Hematopoietic multipotent progenitor cell treated with erythropoietin and hydrocortisone succinate and interleukin-3 and kit ligand, for 17 days (in vitro differentiated cells): Measurements from ENCODE around the gene JAG1.

ENCODE experiments used
- DNase-seq: peaks from one replicate; pipeline ENCODE4 v3.0.0-alpha.2; 2015; ENCODE audit warnings: low spot score

Gene JAG1

DNA sequence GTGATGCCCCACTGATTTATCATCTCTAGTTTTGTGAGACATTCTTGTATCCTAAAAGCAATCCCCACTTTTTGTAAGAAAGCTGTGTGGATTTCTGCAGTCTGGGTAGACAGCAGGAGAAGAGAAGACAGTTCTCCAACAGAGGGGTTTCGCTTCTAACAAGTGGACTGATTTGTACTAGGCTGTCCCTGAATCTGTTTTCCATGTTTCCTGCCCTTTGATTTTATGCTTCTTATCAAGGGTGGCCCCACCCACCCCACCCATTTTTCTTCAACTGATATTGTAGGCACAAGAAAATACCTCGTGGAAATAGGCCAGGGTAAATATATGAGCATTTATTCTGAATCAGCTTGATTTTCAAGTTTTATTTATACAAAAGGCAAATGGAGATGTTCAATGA, 25.7 kb upstream of the JAG1 start:
- no peak for DNase-seq

DNA sequence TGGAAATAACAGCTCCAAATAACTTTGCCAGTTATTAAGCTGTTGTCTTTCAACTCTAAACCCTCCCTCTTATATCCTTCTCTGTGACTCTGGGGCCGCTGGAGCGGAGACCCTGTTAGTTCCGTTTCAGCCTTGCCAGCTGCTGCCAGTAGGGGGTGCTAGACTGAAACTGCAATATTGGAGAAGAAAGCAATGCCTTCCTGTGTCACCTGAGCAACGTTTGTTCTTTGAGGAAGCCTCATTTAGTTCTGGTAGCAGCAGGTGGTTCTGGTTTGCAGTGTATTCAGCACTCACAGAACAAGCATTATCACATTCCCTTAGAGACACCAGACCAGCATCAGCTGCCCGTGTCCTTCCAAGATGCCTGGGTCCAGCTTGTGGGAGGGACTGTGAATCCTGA, 22.9 kb upstream of the JAG1 start:
- peak; percentile 13 for DNase-seq

- DNase-seq: no peak
These were observed 15.6 kb upstream of the JAG1 start for GRCh38 chr20:10689385-10689784.

- no peak for DNase-seq
These were observed 14.1 kb upstream of the JAG1 start for GRCh38 chr20:10687895-10688294.

GRCh38 chr20:10686356-10687133, 12.7 kb upstream of the JAG1 start:
- DNase-seq: no peak

DNA sequence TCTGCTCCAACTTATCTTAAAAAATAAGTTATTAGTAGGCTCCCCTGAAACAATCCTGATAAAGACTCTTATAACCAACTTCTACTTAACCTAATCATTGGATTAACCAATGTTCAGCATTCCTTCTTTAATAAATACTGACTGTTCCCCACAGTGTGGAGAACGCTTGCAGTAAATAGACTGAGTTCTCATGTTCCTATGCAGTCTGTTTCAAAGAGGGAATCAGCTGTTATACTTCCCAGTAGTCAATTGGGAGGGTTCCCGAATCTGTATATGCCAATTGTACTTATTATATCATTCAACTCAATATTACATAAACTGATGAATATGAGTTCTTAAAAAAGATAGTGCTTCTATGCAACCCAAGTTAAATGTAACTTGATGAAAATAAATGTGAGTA, 9.7 kb upstream of the JAG1 start:
- no peak for DNase-seq

GRCh38 chr20:10682939-10683338, 9.1 kb upstream of the JAG1 start:
- no peak for DNase-seq

DNA sequence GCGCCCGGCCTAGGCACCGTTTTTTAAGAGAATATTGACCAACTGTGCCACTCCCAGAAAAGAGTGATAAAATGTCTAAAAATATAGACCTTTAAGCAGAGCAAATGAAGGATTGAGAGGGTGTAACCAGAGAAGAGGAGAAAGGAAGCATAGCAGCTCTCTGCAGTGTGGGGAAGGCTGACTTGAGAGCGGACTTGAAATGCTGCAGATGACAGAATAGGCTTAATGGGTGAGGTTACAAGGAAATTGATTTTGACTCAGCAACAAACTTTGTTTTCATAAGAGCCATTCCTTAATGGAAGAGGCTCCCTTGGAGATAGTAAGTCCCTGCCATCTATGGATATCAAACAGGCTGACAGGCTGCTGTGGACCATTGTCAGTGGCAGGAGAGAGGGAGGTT, 7.7 kb upstream of the JAG1 start:
- no peak for DNase-seq

GRCh38 chr20:10680571-10680970, 6.8 kb upstream of the JAG1 start:
- no peak for DNase-seq

DNA sequence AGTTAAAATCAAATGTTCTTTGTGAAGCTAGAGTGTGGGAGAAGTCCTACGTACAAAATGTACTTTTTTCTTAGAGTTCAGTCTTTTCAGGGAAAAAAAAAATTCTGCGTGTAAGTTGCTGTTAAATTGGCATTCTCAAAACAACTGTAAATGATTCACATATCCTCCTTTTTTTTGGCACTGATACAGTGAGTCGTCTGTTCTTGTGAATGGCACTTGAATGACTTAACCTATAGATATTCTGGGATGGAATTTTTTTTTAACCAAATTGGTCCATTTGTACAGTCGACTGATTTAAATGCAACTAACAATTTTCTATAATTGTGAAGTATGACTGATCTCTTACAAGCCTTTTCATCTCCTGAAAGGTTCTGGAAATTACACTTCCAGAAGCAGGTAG, 5.5 kb upstream of the JAG1 start:
- DNase-seq: no peak

DNA sequence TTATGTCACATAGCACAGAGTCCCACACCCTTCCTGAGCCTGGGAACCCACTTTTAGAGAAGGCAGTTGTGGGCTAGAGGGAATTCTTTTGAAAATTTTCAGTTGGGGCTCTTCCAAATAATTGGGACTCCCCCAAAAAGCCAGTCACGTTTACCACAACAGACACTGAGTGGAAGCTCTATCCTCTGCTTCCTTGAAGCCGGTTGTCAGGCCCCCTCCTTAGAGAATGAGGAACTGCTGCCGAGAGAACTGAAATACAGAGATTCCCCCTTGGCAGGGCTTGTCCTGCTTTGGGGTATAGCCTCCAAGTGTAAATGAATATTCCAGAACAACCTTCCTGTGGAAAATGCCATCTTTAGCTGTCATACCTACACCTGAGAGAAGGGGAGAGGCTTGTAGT, 2.7 kb upstream of the JAG1 start:
- DNase-seq: no peak

GRCh38 chr20:10675450-10675848, 1.6 kb upstream of the JAG1 start:
- DNase-seq: no peak

DNA sequence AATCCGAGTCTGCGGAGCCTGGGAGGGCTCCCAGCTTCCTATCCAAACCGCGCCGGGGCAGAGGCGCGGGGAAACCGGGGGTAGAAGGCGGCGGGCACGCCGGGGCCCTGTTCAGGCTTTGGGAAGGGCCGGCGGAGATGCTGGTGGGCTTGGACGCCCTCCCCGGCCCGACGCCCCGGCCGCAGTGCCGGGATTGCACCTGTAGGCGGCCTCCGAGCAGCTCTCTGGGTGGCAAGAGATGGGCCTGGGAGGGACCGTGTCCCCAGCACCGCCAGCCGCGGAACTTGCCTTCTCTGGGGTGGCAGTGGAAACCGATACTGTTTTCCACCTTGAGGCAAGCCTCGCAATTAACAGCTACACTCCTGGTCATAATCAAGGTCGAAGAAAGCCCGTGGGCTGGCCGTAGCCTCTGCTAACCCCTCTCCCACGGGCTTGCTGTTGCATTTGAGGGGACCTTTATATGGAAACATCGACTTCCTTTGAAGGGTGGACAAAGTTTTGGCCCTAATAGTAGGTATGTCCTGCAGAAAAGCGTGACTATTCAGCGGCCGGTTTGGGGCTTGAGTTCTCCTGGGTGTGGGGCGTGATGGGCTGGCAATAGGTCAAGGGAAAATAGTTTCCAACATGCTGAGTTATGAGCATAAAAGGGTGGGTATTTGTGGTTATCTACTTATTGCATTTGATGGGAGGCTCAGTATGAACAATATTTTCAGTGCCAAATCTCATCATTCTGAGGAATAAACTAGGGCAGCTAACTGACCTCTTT, 1.1 kb upstream of the JAG1 start:
- no peak for DNase-seq

- DNase-seq: no peak
These were observed 490 bp downstream of the JAG1 start for GRCh38 chr20:10673176-10673841.

DNA sequence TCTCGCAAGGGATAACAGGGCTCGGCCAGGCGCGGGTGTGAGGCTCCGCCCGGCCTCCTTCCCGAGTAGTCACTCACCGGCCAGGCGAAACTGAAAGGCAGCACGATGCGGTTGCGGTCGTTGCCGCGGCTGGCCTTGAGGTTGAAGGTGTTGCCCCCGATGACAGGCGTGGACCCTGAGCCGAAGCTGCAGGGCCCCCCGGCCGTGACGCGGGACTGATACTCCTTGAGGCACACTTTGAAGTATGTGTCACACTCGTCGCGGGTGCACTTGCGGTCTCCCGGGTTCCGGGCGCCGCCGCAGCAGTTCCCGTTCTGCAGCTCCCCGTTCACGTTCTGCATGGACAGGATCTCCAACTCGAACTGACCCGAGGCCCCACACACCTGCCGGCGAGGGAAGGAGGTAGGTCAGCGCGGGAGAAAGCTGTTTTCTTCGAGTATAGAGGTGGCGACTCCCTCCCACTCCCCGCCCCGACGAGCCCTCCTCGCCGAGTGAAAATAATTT, 1.1 kb downstream of the JAG1 start:
- DNase-seq: no peak

GRCh38 chr20:10671919-10672623, 1.7 kb downstream of the JAG1 start:
- peak; percentile 7 for DNase-seq

- peak; percentile 16 for DNase-seq
These were observed 2.4 kb downstream of the JAG1 start for GRCh38 chr20:10671221-10671918.

GRCh38 chr20:10670501-10671220, 3.1 kb downstream of the JAG1 start:
- no peak for DNase-seq

DNA sequence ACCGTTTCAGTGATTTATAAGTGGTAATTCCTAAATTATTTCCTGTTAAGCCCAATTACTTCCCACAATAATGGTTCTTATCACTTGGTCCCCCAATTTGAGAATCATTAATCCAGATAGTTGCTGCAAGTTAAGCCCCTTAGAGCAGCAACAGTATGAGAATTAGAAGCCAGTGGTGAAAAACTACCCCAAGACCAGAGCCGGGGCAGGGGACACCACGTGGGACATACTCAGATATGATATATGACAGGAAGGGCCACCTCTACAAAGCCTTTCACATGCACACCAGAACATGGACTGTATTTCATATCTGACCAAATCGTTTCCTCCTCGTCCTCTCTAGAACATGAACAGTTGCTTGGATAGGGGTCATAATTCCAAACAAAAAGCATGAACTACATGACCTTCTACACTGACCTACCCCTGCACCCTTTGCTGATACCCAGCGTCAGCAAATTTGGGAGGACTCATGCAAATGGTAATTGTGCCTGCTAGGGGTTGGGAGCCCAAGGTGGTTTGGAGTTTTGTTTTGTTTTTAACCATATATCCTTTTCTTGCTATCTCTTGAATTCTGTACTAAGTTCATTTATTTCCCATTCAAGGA, 3.9 kb downstream of the JAG1 start:
- no peak for DNase-seq

DNA sequence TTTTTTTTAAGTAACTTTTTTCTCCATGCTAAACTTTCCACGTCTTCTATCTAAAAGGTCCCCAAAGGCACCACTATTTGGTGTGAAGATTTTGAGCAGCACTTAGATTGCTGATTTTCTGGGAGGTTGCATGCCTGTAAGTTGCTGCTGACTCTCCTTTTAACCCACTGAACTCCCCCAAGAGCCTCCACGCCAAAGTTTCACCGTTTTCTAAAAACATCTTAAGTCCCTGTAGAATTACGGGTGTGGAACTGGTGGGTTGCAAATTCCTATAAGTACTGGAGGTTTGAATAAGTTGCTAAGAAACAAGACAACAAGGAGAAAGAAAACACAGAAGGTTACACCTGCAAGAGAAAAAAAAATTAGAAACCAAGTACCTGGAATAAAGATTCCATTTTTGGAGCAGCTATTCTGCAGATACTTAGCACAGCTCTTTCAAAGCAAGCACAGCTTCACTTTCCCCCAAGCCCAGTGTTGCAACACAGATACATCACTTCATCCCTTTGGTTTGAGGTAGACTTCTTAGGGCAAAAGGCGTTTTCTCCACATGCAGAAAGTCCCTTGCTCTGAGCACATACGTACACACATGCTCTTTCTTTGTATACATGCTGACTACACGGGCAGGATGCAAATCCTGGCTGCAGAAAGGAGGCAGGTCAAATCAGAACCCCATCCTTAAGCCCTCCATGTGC, 5.0 kb downstream of the JAG1 start:
- no peak for DNase-seq
